Type B pancreatic cell (in vitro differentiated cells): ENCODE results near the gene SFXN5. TPM values are rescaled to one million over a fixed set of nuclear protein-coding genes. Genes with fewer than 3 reads are reported as not detected.
A peak's percentile ranks its signal among the peaks of the same experiment; 100 is the strongest.
"Not testable (repeated sequence)": the region's sequence is repeated elsewhere in the genome, so short reads cannot be mapped to it uniquely, and the experiment has no call there.

Source experiments
- DNase-seq: peaks from one replicate; pipeline ENCODE4 v3.0.0; 2021; ENCODE audit warnings: mixed read lengths; ENCODE audit not compliant: unreplicated experiment; ENCODE audit errors: extremely low spot score
- H3K27ac Mint-ChIP-seq: 2 replicates; pipeline ENCODE4 v1.8.0; 2021; ENCODE audit warnings: mild to moderate bottlenecking, mixed read lengths
- H3K27me3 Mint-ChIP-seq: 2 replicates; pipeline ENCODE4 v1.8.0; 2021; ENCODE audit warnings: mixed read lengths
- H3K36me3 Mint-ChIP-seq: 2 replicates; pipeline ENCODE4 v1.8.0; 2021; ENCODE audit warnings: mixed read lengths
- H3K4me1 Mint-ChIP-seq: one replicate; pipeline ENCODE4 v1.8.0; 2021; ENCODE audit warnings: mixed read lengths; ENCODE audit not compliant: unreplicated experiment
- H3K4me3 Mint-ChIP-seq: 2 replicates; pipeline ENCODE4 v1.8.0; 2021; ENCODE audit warnings: mild to moderate bottlenecking, mixed read lengths
- H3K9me3 Mint-ChIP-seq: 2 replicates; pipeline ENCODE4 v1.8.0; 2021; ENCODE audit warnings: mixed read lengths
- total RNA-seq: library from RNA; stranded (reverse); gene quantifications from 2 replicates; pipeline ENCODE4 v1.2.1, GENCODE V29; 2021; ENCODE audit warnings: low replicate concordance
- TF ChIP-seq, protein P1 (sequence below): fragments of 200-600 bp; sonication (generic); conservative IDR thresholded peaks from 2 replicates; pipeline ENCODE4 v1.5.0; 2021; ENCODE audit warnings: antibody characterized with exemption, mild to moderate bottlenecking

SFXN5 gene
- total RNA-seq, 1 donor from 2014 or later: 27.3 TPM

DNA sequence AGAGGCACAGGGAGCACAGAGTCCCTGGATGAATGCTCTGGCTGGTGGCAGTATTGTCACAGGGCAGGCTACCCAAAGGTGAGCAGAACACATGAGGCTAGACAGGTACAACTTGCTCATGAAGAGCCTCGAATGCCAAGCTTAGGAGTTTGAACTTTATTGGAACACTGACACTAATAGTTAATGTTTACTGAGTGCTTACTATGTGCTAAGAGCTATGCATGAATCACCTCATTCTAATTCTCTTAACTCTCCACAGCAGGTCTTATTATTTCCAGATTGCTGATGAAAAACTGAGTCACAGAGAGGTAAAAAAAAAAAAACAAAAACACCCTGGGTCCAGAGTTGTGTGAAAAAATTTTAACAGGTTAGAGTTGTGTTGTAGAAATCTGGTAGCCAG is 160.3 kb downstream of the SFXN5 start:
- Mint-ChIP-seq H3K27me3 (peaks cover 92% of the 10 kb centered on the region), H3K9me3 (no peaks in the 10 kb centered on the region), H3K4me3 (no peak overlapping the region), H3K27ac (no peak overlapping the region), H3K4me1 (peaks cover 5% of the 10 kb centered on the region), H3K36me3 (peaks cover 2% of the 10 kb centered on the region)
- DNase-seq: peak; percentile 20
- TF ChIP-seq, protein P1, sequence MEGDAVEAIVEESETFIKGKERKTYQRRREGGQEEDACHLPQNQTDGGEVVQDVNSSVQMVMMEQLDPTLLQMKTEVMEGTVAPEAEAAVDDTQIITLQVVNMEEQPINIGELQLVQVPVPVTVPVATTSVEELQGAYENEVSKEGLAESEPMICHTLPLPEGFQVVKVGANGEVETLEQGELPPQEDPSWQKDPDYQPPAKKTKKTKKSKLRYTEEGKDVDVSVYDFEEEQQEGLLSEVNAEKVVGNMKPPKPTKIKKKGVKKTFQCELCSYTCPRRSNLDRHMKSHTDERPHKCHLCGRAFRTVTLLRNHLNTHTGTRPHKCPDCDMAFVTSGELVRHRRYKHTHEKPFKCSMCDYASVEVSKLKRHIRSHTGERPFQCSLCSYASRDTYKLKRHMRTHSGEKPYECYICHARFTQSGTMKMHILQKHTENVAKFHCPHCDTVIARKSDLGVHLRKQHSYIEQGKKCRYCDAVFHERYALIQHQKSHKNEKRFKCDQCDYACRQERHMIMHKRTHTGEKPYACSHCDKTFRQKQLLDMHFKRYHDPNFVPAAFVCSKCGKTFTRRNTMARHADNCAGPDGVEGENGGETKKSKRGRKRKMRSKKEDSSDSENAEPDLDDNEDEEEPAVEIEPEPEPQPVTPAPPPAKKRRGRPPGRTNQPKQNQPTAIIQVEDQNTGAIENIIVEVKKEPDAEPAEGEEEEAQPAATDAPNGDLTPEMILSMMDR: no peak

DNA sequence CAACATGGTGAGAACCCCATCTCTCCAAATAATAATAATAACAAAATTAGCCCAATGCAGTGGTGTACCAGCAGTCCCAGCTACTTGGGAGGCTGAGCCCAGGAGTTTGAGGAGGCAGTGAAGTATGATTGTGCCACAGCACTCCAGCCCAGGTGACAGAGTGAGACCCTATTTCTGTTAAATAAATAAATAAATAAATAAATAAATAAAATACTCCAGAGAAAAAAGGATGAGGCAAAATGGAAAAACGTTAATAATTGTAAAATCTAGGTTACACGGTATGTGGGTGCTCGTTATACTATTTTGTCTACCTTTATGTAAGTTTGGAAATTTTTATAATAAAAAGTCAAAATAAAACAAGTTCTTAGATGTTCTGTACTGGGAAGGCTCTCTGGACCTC is 162.8 kb downstream of the SFXN5 start:
- Mint-ChIP-seq H3K4me3 (no peak overlapping the region), H3K27me3 (peaks cover 96% of the 10 kb centered on the region), H3K9me3 (no peaks in the 10 kb centered on the region), H3K27ac (no peak overlapping the region), H3K36me3 (peaks cover 4% of the 10 kb centered on the region), H3K4me1 (no peaks in the 10 kb centered on the region)
- TF ChIP-seq, protein P1: no peak
- DNase-seq: no peak

DNA sequence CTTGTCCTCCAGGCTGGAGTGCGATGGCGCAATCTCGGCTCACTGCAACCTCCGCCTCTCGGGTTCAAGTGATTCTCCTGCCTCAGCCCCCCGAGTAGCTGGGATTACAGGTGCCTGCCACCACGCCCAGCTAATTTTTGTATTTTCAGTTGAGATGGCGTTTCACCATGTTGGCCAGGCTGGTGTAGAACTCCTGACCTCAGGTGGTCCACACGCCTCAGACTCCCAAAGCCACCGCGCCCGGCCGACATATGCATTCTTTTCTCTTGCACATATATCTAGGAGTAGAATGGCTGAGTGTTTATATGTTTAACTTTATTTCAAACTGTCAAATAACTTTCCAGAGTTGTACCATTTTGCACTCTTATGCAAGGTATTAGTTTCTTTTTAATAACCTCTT is 164.1 kb downstream of the SFXN5 start:
- not testable (repeated sequence) for H3K27ac Mint-ChIP-seq, H3K36me3 Mint-ChIP-seq, H3K9me3 Mint-ChIP-seq, H3K4me1 Mint-ChIP-seq, H3K4me3 Mint-ChIP-seq, DNase-seq
- peaks cover 96% of the 10 kb centered on the region for H3K27me3 Mint-ChIP-seq

GRCh38 chr2:72901426-72901825 is 170.1 kb downstream of the SFXN5 start:
- peaks cover 4% of the 10 kb centered on the region for H3K36me3 Mint-ChIP-seq
- no peak for DNase-seq
- no peak overlapping the region for H3K27ac Mint-ChIP-seq
- no peak overlapping the region for H3K4me3 Mint-ChIP-seq
- TF ChIP-seq, protein P1: no peak
- peaks cover 97% of the 10 kb centered on the region for H3K27me3 Mint-ChIP-seq
- H3K4me1 Mint-ChIP-seq: no peaks in the 10 kb centered on the region
- no peaks in the 10 kb centered on the region for H3K9me3 Mint-ChIP-seq

GRCh38 chr2:72900191-72900825 is 171.2 kb downstream of the SFXN5 start:
- Mint-ChIP-seq H3K36me3 (no peaks in the 10 kb centered on the region), H3K9me3 (no peaks in the 10 kb centered on the region), H3K4me1 (no peaks in the 10 kb centered on the region), H3K27me3 (peaks cover 94% of the 10 kb centered on the region), H3K4me3 (no peak overlapping the region), H3K27ac (no peak overlapping the region)
- no peak for DNase-seq
- TF ChIP-seq, protein P1: no peak

- peaks cover 87% of the 10 kb centered on the region for H3K27me3 Mint-ChIP-seq
- DNase-seq: no peak
- no peak overlapping the region for H3K27ac Mint-ChIP-seq
- no peak overlapping the region for H3K4me3 Mint-ChIP-seq
- no peaks in the 10 kb centered on the region for H3K36me3 Mint-ChIP-seq
- no peaks in the 10 kb centered on the region for H3K9me3 Mint-ChIP-seq
- H3K4me1 Mint-ChIP-seq: no peaks in the 10 kb centered on the region
- TF ChIP-seq, protein P1: no peak
These were observed 173.0 kb downstream of the SFXN5 start for GRCh38 chr2:72898585-72898906.
